Superior temporal gyrus (tissue), 1 donor: ENCODE measurements around the gene MT1G.
"Not testable (repeated sequence)": the region's sequence is repeated elsewhere in the genome, so short reads cannot be mapped to it uniquely, and the experiment has no call there.

Source experiments
- DNase-seq: peaks from one replicate; pipeline ENCODE4 v3.0.0-alpha.2; 2016; ENCODE audit errors: extremely low spot score

MT1G gene

DNA sequence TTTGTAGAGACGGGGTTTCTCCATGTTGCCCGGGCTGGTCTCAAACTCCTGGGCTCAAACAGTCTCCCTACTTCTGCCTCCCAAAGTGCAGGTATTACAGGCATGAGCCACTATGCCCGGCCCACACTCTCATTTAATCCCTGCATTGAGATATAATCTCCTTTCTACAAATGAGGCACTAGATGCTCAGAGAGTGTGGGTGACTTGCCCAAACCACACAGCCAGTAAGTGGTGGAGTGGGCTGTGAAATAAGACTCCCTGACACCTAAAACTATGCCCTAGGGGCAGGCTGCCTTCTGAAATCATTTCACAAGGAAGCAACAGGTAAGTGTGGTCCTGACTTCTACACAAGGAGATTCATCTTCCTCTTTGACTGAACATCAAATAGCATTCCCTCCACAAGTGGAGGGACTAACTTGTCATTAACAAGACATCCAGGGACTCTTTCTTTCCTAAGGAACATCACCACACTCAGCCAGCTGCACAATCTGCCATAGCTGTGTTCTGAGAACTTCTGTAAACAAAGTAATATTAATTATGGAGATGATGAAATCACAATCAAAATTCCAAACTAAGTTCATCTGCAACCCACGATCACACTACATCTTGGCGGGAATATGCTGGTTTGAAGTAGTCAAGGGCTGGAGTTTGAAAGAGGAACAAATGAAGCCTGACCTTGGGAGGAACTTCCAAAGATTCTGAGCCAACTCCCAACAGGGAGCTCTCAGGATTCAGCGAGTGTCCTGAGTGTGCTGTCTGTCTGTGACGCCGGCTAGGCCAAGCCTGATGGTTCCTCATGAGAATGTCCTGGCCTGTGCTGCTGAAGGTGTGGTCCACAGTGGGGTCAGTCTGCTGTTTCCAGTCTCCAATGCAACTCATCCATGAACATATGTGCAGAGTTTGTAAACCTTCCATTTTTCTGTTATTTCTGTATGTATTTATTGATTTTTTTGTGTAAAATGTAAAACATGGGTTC lies 2.3 kb downstream of the MT1G start:
- DNase-seq: not testable (repeated sequence)

DNA sequence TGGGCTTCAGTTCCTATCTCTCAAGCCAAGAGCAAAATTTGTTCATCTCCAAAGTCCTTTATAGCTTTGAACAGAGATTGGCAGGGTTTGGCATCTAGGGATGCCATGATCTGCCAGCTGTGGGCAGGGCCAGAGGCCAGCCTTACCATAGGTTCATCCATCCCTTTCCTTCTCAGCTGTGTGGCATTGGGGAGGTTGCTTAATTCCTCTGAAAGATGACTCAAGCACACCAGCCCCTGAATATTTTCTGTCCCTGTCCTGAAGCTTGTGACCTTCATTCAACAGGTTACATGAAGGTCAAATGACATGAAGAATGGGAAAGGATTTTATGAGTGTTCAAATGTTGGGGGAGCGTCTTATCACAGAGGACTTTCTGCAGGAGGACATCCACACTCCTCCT lies 3.4 kb downstream of the MT1G start:
- DNase-seq: no peak

- no peak for DNase-seq
Measured at GRCh38 chr16:56662357-56663354, 5.2 kb downstream of the MT1G start.

- DNase-seq: no peak
Measured at GRCh38 chr16:56658327-56658875, 9.5 kb downstream of the MT1G start.

DNA sequence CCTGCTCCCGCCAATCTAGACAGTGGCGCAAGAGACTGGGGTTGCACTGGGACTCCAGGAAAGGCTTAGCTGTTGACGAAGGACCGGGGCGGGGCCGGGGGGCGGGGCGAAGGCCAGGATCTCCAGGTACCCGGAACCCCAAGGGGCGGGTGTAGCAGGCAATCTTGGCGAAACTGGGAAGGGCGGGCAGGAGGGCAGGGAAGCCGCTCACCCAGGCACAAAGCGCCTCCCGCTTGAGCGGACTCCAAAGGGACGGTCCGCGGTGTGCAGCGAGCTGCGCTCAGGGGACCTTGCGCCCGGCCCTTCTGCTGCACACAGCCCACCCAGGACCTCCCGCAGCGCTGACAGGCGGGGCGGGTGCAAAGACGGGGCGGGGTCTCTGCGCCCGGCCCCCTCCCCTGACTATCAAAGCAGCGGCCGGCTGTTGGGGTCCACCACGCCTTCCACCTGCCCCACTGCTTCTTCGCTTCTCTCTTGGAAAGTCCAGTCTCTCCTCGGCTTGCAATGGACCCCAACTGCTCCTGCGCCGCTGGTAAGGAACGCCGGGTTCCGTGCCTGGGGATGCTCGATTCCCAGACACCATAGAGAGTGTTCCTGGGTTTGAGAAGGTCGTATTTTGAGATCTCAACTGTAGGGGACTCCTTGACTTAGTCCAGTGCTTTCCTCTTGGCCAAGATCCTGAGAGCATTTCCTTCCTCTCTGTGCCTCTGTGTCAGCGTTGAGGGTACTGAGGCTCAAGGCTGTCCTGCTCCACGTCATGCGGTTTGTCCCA lies 10.1 kb downstream of the MT1G start, which contains the start of gene MT1F:
TSS of gene MT1F (plus strand) at position 405 of the 772 bp plus-strand sequence. CDS start at position 505, 100 bp downstream.
- DNase-seq: no peak

- no peak for DNase-seq
Measured at GRCh38 chr16:56653218-56653617, 14.6 kb downstream of the MT1G start.

DNA sequence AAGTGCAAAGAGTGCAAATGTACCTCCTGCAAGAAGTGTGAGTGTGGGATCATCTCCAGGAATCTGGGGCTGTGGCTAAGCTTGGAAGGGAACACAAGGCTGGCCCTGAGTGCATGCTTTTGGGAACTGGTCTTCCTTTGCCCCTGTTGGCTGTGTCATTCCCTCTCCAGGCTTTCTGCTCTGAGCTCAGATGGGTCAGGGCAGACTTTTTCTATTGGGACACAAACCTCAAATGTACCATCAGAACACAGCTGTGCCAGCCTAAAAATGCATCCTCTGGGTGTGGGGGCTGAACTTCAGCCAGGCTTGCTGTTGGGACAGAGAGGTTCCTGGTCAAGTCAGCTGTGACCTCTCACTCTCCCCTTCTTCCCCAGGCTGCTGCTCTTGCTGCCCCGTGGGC lies 15.3 kb downstream of the MT1G start:
- DNase-seq: no peak

GRCh38 chr16:56651586-56651985 lies 16.3 kb downstream of the MT1G start, which contains the start of gene MT1B:
Gene MT1B (plus strand): TSS chr16:56651886. CDS start chr16:56651954, 68 bp downstream.
- no peak for DNase-seq

DNA sequence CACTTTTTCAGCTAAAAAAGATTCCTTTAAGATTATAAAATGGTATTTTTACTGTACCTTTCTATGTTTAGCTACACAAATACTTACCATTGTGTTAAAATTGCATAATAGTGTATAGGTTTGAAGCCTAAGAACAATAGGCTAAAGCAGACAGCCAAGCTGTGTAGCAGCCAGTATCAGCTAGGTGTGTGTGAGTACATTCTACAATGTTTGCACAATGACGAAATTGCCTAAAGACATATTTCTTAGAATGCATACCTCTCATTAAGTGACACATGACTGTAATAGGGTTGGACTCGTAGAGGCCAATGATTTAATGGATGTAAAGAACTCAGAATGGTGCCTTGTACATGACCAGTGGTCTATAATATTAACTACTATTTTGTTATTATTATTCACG lies 18.0 kb downstream of the MT1G start:
- no peak for DNase-seq

DNA sequence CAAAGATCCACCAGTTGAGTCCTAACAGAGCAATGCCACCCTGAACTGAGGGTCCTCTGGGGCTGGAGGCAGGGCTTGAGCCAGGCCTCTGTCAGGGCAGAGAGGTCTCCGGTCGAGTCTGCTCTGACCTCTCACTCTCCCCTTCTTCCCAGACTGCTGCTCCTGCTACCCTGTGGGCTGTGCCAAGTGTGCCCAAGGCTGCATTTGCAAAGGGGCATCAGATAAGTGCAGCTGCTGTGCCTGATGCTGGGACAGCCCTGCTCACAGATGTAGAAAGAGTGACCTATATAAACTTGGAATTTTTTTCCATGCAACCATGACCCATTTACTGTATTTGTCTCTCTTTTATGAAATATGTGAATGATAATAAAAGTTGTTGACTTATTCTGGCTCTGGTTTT lies 18.6 kb downstream of the MT1G start:
- DNase-seq: no peak

DNA sequence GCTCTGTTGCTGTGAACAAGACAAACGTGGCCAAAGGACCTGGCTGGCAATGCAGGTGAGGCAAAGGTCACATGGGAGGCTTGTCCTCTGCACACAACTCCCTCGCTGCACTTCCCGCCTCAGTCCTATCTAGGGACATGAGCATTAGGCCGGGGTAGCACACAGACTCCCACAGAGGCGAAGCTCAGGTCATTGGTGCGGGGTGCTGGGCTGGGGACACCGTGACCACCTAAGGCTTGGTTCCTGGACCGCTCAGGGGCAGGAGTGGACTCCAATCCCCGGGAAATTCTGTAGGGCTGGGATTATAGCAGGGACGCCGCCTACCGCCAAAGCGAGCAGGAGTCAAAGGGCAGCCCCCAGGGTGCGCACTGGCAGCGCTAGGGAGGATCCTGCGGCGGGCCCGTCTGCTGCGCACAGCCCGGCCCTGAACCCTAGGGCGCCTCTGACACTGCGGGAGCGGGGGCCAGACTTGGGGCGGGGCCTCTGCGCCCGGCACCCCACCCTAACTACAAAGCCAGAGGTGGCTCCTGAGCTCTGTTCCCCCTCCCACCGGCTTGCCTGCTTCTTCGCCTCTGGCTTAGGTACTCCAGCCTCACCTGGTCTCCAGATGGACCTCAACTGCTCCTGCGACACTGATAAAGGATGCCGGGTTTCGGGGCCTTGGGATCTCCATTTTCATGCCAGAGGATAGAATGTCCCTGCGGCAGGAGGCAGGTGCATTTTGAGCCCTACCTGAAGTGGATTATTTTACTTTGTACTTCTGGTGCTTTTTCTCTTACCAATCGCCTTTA lies 20.0 kb downstream of the MT1G start:
- DNase-seq: no peak

DNA sequence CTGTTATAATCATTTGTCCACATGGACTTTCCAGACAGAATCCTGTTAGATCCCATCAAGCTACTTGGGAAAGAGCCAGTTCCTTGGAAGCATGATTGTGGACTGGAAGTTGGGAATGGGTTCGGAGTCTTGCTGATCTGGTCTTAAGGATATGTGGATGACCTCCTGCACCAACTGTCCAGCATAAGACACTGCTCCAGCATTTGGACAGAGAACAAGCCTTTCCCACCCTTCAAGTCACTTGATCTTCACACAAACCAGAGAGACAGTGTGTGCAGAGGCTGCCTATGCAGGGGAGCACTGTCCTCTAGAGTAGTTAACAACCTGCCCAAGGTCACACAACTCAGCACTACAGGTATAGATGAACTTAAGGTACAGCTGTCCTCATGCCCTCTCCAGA lies 22.0 kb downstream of the MT1G start:
- no peak for DNase-seq

GRCh38 chr16:56645311-56645710 lies 22.6 kb downstream of the MT1G start:
- no peak for DNase-seq

DNA sequence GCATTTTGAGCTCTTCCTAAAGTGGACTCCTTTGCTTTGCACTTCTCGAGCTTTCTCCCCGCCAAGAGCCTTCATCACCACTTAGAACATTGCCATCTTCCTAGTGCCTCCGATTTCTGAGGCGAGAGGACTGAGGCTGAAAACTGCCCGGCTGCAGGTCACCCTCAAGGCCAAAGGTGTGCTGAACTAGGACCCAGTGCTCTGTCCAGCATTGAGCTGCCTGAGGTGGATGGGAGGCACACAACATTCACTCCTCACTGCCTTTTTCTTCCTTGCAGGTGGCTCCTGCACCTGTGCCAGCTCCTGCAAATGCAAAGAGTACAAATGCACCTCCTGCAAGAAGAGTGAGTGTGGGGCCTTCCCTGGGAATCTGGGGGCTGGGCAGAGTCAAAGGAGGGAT lies 24.0 kb downstream of the MT1G start:
- DNase-seq: no peak

DNA sequence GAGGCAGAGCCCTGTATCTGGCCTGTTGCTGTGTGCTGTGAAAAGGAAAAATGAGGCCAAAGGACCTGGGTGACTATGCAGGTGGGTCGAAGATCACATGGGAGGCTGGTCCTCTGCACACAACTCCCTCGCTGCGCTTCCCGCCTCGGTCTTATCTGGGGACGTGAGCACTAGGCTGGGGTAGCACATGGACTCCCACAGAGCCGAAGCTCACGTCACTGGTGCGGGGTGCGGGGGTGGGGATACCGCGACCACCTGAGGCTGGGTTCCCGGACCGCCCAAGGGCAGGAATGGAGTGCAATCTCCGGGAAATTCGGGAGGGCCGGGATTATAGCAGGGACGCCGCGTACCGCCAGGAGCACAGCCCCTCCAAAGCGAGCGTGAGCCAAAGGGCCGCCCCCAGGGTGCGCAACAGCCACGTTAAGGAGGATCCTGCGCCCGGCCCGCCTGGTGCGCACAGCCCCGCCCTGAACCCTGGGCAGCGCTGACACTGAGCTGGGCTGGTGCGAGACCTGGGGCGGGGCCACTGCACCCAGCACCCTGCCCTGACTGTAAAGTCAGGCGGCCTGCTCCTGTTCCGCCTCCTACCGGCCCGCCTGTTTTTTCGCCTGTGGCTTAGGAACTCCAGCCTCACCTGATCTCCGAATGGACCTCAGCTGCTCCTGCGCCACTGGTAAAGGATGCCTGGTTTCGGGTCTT lies 24.6 kb downstream of the MT1G start:
- no peak for DNase-seq

DNA sequence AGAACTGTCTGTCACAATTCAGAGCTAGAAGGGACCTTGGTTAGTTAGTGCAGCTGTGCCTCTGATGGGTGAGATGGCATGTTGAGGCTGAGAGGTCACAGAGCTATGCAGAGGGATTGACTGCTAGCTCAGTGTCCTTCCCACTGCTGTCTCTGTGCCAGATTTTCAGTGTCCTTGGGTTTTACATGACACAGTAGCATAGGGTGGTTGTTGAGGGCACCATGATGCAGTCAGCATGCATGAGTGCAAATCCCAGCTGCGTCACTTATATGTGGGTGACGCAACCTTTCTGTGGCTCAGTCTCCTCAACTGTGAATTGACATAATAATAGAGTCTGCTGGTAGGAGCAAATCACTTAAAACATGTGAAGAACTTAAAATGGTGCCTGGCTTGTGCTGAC lies 26.7 kb downstream of the MT1G start:
- no peak for DNase-seq

DNA sequence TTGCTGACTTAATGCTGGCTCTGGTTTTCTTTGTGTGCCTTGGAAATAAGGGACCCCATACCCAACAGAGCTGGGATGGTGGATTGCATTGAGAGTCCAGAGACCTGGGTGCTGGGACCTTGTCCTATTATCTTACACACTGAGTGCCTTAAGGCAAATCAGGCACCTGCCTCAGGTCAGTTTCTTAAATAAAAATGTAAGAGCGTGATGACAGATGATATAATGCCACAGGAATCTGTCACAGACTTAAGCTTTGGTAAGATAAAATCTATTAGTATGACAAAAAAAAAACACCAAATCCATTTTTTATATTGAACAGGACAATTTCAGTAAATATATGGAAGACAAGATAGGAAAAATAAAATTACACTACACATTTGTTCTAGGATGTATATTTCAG lies 27.8 kb downstream of the MT1G start:
- no peak for DNase-seq

DNA sequence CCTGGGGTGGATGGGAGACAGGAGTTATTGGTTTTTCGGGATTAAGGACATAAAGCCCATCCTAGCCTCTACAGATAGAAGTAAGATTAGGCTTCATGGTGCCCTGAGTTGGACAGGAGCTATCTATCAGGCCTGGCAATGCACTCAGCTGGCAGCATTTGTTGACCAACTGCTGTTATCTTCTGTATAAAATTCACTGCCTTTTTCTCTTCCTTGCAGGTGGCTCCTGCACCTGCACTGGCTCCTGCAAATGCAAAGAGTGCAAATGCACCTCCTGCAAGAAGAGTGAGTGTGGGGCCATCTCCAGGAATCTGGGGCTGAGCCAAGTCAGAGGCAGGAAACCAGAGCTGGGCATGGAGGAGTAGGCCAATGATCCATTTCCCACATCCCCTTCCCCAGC lies 28.8 kb downstream of the MT1G start:
- no peak for DNase-seq
